Occipital lobe (tissue), 2 donors: ENCODE results near the gene CUL1. TPM values are rescaled to one million over a fixed set of nuclear protein-coding genes. Genes with fewer than 3 reads are reported as not detected.

ENCODE experiments used
- DNase-seq: peaks from one replicate; lab custom pipeline; 2025; lab: John Stamatoyannopoulos, UW
- total RNA-seq: library from RNA; depleted of rRNA; stranded (reverse); fragments of >200 nt; gene quantifications from one replicate; pipeline ENCODE4 v1.2.3, GENCODE V29; 2014

Gene CUL1
- 60.2 TPM for total RNA-seq

- peak; percentile 63 for DNase-seq
Measured at GRCh38 chr7:148698397-148699023, at the start of gene CUL1. TSS of gene CUL1 (plus strand) at chr7:148698903. CDS start at chr7:148730123, 31,220 bp downstream.

DNA sequence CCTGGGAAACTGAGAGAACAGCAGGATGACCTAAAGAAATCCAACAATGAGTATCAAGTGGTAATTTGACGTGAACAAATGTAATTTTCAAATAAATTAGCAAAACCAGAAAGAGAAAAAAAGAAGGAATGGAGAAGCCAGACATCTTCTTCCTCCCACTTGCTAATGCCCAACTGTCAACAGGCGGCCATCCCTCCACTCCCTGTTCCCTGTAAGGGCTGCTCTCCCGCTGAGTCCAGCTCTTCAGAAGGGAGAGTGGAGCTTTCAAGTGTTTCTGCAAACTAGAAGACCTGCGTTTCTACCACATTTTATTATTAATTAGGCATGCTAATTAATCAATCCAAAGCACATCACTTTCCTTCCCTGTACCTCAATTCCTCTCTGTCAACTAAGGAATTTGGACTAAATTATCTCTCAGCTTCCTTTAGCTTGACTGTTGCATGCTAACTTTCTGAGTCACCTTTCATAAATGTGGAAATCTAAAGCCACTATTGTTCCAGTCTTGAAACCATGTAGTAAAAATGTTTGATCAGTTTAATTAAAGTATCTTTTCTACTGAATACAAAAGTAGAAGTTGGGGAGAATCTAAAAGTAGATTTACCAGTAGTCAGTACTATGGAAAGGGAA is 48.4 kb upstream of the CUL1 start:
- DNase-seq = no peak

DNA sequence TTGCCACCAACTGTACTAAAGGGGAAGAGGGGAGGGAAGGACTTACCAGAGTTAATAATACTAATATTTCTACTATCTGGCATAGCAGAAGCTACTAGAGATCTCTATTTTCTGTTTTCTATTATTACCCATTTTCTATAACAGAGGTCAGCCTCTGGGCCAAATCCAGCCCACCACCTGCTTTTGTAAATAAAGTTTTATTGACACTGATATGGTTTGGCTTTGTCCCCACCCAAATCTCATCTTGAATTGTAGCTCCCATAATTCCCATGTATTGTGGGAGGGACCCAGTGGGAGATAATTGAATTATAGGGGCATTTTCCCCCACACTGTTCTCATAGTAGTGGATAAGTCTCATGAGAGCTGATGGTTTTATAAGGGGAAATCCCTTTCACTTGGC is 45.9 kb upstream of the CUL1 start:
- DNase-seq = no peak

- DNase-seq = no peak
Measured at GRCh38 chr7:148657929-148658328, 40.8 kb upstream of the CUL1 start.

- DNase-seq = no peak
Measured at GRCh38 chr7:148661471-148661870, 37.2 kb upstream of the CUL1 start.

GRCh38 chr7:148662646-148663045 is 36.1 kb upstream of the CUL1 start:
- no peak for DNase-seq

DNA sequence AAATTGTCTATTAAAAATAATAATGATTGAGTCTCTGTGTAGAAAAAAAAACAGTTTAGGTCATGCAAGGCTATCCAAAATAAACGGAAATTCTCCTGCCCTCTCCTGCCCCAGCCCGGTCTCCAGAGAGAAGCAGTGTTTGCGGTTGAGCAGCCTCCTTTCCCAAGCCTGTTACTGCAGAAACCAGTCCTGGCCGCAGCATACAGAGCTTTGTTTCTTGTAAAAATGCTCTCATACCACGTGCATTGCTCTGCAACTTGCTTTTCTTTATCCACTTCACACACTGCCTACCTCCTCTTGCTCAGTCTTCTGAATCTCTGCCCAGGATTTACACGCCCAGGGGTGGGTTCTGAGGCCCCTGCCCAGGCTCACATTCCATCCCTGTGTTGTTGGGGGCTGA is 34.4 kb upstream of the CUL1 start:
- no peak for DNase-seq

- DNase-seq = no peak
Measured at GRCh38 chr7:148665221-148665620, 33.5 kb upstream of the CUL1 start.

DNA sequence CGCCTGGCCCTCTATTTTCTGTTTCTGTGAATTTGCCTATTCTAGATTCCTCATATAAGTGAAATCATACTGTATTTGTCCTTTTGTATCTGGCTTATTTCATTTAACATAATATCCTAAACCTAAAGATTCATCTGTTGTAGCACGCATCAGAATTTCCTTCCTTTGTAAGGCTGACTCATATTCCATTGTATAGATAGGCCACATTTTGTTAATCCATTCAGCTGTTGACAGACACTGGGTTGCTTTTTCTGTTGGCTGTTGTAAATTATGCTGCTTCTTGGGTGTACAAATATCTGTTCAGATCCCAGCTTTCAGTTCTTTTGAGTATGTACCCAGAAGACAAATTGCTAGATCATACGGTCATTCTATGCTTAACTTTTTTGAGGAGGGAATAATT is 28.8 kb upstream of the CUL1 start:
- no peak for DNase-seq

DNA sequence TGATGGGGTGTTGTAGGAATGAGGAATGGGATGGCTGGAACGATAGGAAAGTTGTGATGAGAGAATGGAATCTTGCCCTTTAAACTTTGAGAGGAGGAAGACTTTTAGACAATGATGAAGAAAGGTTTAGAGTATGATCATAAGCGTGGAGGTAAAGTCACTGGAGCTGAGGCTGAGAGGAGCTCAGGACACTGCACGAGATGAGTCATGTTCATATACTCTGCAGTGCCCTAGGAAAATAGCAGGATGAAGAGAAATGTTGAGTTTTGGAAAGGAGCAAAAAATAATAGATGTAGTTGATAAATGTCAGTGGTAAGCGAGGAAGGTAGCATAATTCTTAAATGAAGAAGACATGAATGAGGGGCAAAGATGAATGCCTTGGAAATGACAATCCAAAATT is 28.3 kb upstream of the CUL1 start:
- no peak for DNase-seq

DNA sequence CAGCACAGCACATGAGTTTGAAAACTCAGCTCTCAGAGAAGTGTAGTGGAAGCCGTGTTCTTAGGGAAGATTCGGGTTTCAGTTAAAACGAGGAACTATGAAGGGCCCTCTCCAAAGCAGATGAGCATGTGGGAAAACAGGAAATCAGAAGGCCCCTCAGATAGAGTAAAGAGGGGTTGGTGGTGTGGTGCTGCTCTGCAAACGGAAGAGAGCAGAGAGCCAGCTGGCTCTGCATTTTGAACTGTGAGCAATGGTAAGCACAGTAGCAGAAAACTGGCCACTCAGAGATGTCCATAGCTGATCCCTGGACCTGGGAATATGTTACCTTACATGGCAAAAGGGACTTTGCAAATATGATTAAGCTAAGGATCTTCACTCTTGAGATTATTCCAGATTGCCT is 27.9 kb upstream of the CUL1 start:
- DNase-seq = no peak

GRCh38 chr7:148672041-148672440 is 26.7 kb upstream of the CUL1 start:
- DNase-seq = no peak

DNA sequence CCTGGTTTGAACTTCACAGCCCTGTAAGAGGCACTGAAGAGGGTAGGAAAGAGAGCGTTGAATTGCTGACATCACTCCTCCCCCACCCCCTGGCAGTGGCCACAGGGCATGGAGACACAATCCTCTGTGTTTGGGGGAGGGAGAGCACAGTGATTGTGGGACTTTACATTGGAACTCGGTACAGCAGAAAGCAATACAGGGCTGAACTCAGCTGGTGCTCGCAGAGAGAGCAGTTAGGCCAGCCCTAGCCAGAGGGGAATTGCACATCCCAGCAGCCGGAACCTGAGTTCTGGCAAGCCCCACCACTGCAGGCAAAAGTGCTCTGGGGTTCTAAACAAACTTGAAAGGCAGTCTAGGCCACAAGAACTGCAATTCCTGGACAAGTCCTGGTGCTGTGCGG is 24.0 kb upstream of the CUL1 start:
- DNase-seq = no peak

DNA sequence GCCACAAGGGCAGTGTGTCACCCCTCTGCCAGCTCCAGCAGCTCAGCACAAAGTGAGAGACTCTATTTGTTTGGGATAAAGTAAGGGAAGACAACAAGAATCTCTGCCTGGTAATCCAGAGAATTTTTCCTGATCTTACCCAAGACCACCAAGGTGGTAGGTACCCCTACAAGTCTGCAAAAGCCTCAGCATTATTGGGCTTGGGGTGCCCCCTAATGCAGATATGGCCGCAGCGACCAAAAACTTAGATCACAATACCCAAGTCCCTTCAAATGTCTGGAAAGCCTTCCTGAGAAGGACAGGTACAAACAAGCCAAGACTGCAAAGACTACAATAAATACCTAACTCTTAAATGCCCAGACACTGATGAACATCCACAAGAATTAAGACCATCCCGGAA is 22.4 kb upstream of the CUL1 start:
- DNase-seq = no peak

DNA sequence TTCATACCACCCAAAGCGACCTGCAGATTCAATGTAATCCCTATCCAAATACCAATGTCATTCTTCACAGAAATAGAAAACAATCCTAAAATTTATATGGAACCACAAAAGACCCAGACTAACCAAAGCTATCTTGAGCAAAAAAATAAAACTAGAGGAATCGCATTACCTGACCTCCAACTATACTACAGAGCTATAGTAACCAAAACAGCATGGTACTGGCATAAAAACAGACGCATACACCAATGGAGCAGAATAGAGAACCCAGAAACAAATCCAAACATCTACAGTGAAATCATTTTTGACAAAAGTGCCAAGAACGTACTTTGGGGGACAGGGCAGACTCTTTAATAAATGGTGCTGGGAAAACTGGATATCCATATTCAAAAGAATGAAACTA is 16.9 kb upstream of the CUL1 start:
- no peak for DNase-seq

GRCh38 chr7:148684289-148684830 is 14.3 kb upstream of the CUL1 start:
- DNase-seq = no peak

DNA sequence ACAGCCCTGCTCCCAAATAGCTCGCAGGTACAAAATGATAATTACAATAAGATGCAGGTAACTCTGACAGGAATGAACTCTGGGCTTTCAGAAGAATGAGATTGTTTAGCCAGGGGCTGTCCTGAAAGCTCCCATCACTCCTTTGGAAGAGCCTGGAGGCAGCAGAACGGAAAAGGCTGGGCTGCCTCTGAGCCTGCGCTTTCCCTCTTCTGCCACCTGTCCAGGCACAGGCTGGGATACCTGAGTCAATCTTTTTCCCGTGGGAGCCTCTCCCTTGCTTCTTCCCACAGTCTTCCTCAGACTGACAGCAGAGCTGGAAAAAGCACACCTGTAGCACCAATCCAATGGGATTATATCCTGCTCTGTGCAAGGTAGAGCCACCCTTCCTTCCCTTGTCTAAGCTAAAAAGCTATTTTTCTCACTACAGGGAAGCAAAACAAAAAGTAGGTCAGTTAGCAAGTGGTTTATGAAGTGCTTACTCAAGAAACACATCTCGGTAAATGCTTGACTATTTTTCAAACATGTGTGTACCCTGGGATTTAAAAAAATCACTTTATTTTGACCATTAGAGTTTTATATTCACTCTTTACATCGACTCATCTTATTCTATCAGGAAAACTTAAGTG is 12.3 kb upstream of the CUL1 start:
- DNase-seq = no peak

- no peak for DNase-seq
Measured at GRCh38 chr7:148687555-148687954, 11.1 kb upstream of the CUL1 start.

- DNase-seq = no peak
Measured at GRCh38 chr7:148688526-148688925, 10.2 kb upstream of the CUL1 start.

DNA sequence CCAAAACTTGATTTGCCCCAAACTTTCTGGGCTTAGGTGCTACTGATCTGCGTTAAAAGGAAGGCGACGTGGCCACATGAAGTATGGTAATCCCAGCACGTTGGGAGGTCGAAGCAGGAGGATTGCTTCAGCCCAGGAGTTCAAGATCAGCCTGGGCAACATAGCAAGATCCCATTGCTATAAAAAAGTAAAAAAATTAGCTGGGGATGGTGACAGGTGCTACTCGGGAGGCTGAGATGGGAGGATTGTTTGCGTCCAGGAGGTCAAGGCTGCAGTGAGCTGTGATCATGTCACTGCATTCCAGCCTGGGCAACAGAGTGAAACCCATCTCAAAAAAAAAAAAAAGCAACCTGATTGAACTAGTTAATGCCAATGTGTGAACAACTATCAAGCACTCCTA is 5.1 kb upstream of the CUL1 start:
- DNase-seq = no peak

GRCh38 chr7:148694631-148695030 is 4.1 kb upstream of the CUL1 start:
- no peak for DNase-seq

DNA sequence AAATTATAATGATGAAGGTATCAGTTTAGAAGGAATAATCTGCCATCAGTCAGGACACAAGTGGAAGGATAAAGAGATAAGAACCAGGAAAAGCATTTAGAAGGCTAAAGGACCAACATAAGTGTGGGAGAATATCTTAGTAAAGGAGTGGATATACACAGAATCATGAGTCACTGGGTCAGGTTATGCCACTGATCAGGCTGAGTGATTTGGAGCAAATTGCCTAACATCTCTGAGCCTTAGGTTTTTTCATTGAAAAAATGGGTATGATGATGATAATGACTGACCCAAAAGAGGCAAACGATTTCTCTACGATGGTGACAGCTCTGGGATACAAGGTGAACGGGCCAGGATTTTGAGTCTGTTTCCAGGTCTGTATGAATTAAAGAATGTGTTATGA is 2.8 kb upstream of the CUL1 start:
- no peak for DNase-seq

GRCh38 chr7:148696787-148697186 is 1.9 kb upstream of the CUL1 start:
- no peak for DNase-seq
